Vagina (tissue), 2 donors: ENCODE results near the gene IL17RA. TPM values are rescaled to one million over a fixed set of nuclear protein-coding genes. Genes with fewer than 3 reads are reported as not detected.

Experiments used
- DNase-seq, 2 donors: peaks; one replicate each; pipeline ENCODE4 v3.0.0-alpha.2; 2017; ENCODE audit errors: extremely low spot score in 2 of 2
- H3K27ac ChIP-seq: fragments of 200-600 bp; sonication (generic); one replicate; pipeline ENCODE4 v1.5.1; 2019
- H3K27me3 ChIP-seq: fragments of 200-600 bp; sonication (generic); one replicate; pipeline ENCODE4 v1.5.1; 2019
- H3K36me3 ChIP-seq, 2 donors: fragments of 200-600 bp; sonication (generic); one replicate each; pipeline ENCODE4 v1.5.1; 2017 to 2019
- H3K4me1 ChIP-seq: fragments of 200-600 bp; sonication (generic); one replicate; pipeline ENCODE4 v1.5.1; 2019
- H3K4me3 ChIP-seq, 2 donors: fragments of 200-600 bp; sonication (generic); 1 replicate in 1 of 2; 2 replicates in 1 of 2; pipeline ENCODE4 v1.5.1; 2016 to 2019
- H3K9me3 ChIP-seq: fragments of 200-600 bp; sonication (generic); one replicate; pipeline ENCODE4 v1.5.1; 2019
- POLR2A ChIP-seq, 2 donors: fragments of 450-650 bp; IDR thresholded peaks; one replicate each; pipeline ENCODE4 v1.6.1; 2017; ENCODE audit warnings: antibody characterized with exemption in 2 of 2, mild to moderate bottlenecking in 2 of 2, moderate library complexity in 2 of 2
- POLR2AphosphoS5 ChIP-seq, 2 donors: sonication (generic); formaldehyde crosslinking; IDR thresholded peaks; one replicate each; pipeline ENCODE4 v1.9.0; 2017; ENCODE audit warnings: antibody characterized with exemption in 2 of 2, mild to moderate bottlenecking in 2 of 2, low read depth in 1 of 2; ENCODE audit not compliant: insufficient read depth in 1 of 2
- intact Hi-C: fragments of 100-400 bp; cut with DNase I; formaldehyde crosslinking; loops from one replicate; pipeline ENCODE4 v1.15.1; 2023
- total RNA-seq: library from RNA; depleted of rRNA; stranded (reverse); fragments of >200 nt; gene quantifications from one replicate; pipeline ENCODE4 v1.2.3, GENCODE V29; 2016
- TF ChIP-seq, protein P1 (sequence below), 3 experiments: fragments of 450-650 bp in 2 of 3; fragments of 200-600 bp in 1 of 3; sonication (generic) in 1 of 3; IDR thresholded peaks; one replicate each; pipeline ENCODE4 v1.5.1; 2017 to 2019; ENCODE audit warnings: antibody characterized with exemption in 3 of 3, mild to moderate bottlenecking in 2 of 3, moderate library complexity in 2 of 3

The IL17RA gene
- total RNA-seq, 1 donor from 2014 or later: 13.3 TPM

DNA sequence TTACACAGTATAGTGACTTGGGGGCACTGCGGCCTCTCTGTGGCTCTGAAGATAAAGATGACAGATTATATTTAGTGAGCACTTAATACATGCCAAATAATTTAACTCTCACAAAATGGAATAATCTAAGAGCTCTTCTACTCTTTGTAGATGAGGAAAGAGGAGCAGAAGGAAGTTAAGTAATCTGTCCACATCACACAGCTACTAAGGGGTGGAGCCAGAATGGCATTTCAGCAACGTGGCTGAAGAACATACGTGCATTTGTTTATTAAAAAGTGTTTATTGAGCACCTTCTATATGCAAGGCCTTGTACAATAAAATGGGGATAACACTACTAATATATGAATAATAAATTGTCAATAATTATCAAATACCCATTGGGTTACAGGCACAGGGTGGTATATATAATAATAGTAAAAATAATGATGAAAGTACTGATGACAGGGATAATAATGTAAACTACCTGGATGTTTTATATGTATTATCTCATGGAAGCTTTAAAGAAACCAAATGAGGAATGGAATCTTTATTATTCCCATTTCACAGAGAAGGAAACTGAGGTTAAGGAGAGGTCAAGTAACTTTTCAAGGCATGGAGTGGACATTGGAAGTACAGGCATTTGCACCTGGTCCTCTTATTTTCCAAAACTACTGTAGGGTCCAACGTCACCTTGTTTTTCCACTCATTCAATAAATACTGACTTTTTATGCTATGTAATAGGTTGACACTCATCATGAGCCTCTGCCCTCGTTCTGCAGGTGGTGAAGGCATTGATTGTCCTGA is 38.0 kb upstream of the IL17RA start:
- intact Hi-C loops: no loop called here
- Histone ChIP-seq H3K4me1 (no peaks in the 10 kb centered on the region), H3K4me3 (no peak overlapping the region), H3K9me3 (no peaks in the 10 kb centered on the region), H3K27ac (no peak overlapping the region), H3K36me3 (no peaks in the 10 kb centered on the region), H3K27me3 (no peaks in the 10 kb centered on the region)
- no peak for DNase-seq
- TF ChIP-seq, protein P1, sequence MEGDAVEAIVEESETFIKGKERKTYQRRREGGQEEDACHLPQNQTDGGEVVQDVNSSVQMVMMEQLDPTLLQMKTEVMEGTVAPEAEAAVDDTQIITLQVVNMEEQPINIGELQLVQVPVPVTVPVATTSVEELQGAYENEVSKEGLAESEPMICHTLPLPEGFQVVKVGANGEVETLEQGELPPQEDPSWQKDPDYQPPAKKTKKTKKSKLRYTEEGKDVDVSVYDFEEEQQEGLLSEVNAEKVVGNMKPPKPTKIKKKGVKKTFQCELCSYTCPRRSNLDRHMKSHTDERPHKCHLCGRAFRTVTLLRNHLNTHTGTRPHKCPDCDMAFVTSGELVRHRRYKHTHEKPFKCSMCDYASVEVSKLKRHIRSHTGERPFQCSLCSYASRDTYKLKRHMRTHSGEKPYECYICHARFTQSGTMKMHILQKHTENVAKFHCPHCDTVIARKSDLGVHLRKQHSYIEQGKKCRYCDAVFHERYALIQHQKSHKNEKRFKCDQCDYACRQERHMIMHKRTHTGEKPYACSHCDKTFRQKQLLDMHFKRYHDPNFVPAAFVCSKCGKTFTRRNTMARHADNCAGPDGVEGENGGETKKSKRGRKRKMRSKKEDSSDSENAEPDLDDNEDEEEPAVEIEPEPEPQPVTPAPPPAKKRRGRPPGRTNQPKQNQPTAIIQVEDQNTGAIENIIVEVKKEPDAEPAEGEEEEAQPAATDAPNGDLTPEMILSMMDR (IDR thresholded peaks at IDR 0.05): no peak
- TF ChIP-seq POLR2A (IDR thresholded peaks at IDR 0.05) (no peak), POLR2AphosphoS5 (IDR thresholded peaks at IDR 0.05; ENCODE audit: insufficient read depth in 1 of 2, low read depth in 1 of 2) (no peak)

DNA sequence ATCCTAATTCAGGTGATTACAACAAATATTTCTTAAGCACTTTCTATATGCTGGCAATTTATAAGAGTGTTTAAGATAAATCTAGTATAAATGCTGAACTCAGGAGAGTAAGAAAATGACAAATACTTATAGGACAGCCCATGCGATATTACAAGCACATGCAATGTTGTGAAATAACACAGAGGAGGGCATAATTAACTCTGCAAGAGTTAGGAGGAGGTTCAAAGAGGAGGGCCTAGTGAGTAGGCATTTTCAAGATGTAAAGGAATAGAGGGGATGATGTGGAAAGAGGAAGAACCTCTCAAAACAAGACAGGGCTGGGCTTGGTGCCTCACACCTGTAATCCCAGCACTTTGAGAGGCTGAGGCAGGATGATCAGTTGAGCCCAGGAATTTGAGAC is 37.1 kb upstream of the IL17RA start:
- intact Hi-C loops: no loop called here
- no peak for TF ChIP-seq POLR2A (IDR thresholded peaks at IDR 0.05)
- TF ChIP-seq, protein P1 (IDR thresholded peaks at IDR 0.05): no peak
- no peak for TF ChIP-seq POLR2AphosphoS5 (IDR thresholded peaks at IDR 0.05; ENCODE audit: insufficient read depth in 1 of 2, low read depth in 1 of 2)
- no peaks in the 10 kb centered on the region for H3K36me3 ChIP-seq

DNA sequence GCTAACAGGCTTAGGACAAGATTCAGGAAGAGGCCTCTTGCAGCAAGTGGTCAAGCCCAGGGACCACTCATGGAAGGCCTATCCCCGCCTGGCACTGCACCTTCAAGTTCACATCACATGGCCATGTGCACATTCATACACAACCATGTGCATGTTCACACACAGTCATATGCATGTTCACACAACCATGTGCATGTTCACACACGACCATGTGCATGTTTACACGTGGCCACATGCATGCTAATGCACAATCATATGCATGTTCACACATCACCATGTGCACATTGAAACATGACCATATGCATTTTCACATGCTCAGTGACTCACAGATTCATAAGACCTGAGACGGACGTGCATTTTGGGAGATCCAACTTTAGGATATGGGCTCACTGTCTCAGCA is 28.7 kb upstream of the IL17RA start:
- TF ChIP-seq, protein P1 (IDR thresholded peaks at IDR 0.05): no peak
- no peak for TF ChIP-seq POLR2AphosphoS5 (IDR thresholded peaks at IDR 0.05; ENCODE audit: insufficient read depth in 1 of 2, low read depth in 1 of 2)
- no peak for TF ChIP-seq POLR2A (IDR thresholded peaks at IDR 0.05)

More for the DNA sequence above, 37.1 kb upstream of the IL17RA start:
- no peaks in the 10 kb centered on the region for H3K27me3 ChIP-seq
- H3K9me3 ChIP-seq: no peaks in the 10 kb centered on the region
- no peak for DNase-seq
- no peak overlapping the region for H3K4me3 ChIP-seq
- no peaks in the 10 kb centered on the region for H3K4me1 ChIP-seq
- no peak overlapping the region for H3K27ac ChIP-seq

DNA sequence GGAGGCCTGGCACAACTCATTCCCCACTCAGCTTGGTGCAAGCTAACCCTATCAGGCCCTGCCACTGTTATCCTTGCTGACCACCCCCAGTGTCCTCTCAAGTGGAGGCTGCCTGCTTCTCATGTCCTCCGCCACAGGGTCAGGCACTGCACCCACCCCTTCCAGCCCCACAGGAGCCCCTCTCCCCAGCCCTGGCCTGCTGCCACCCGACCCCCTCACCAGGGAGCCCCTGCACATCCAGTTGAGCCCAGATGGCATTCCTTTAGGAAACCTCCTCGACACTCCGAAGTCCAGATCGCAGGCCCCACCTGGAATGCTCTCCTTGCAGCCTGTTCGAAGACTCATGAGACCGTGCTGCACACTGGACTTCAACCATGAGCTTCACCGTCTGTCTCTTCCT is 28.0 kb upstream of the IL17RA start:
- TF ChIP-seq POLR2AphosphoS5 (IDR thresholded peaks at IDR 0.05; ENCODE audit: insufficient read depth in 1 of 2, low read depth in 1 of 2): no peak
- TF ChIP-seq POLR2A (IDR thresholded peaks at IDR 0.05): no peak
- TF ChIP-seq, protein P1 (IDR thresholded peaks at IDR 0.05): no peak
- Histone ChIP-seq H3K9me3 (no peaks in the 10 kb centered on the region), H3K36me3 (no peaks in the 10 kb centered on the region), H3K4me3 (no peak overlapping the region), H3K4me1 (no peaks in the 10 kb centered on the region), H3K27me3 (no peaks in the 10 kb centered on the region), H3K27ac (no peak overlapping the region)
- DNase-seq: no peak
- intact Hi-C loops: no loop called here

More for the DNA sequence above, 28.7 kb upstream of the IL17RA start:
- no peaks in the 10 kb centered on the region for H3K4me1 ChIP-seq
- no peak overlapping the region for H3K4me3 ChIP-seq
- H3K27ac ChIP-seq: no peak overlapping the region
- H3K27me3 ChIP-seq: no peaks in the 10 kb centered on the region
- H3K36me3 ChIP-seq: no peaks in the 10 kb centered on the region
- no peak for DNase-seq
- H3K9me3 ChIP-seq: no peaks in the 10 kb centered on the region
- intact Hi-C loops: no loop called here
